GM12891 (cell line): ENCODE measurements around the gene CDKN1C.

ENCODE experiments used
- DNase-seq: peaks from one replicate; pipeline ENCODE4 v3.0.0; 2011; ENCODE audit warnings: low spot score; ENCODE audit not compliant: insufficient read length
- FAIRE-seq: peaks from 2 replicates; lab custom pipeline; 2011; peaks lifted over from hg19 to GRCh38; lab: Jason Lieb, UNC
- PAX5 ChIP-seq: IDR thresholded peaks from 2 replicates; pipeline ENCODE4 v1.6.1; 2011; ENCODE audit warnings: low read length, moderate library complexity, mild to moderate bottlenecking; ENCODE audit not compliant: insufficient read depth, severe bottlenecking
- POLR2A ChIP-seq: IDR thresholded peaks from 2 replicates; pipeline ENCODE4 v1.6.1; 2011; ENCODE audit warnings: low read depth, low read length, control low read depth
- POLR2AphosphoS5 ChIP-seq: IDR thresholded peaks from 2 replicates; pipeline ENCODE4 v1.6.1; 2011; ENCODE audit warnings: low read depth, low read length, control low read depth
- POU2F2 ChIP-seq: IDR thresholded peaks from 2 replicates; pipeline ENCODE4 v1.6.1; 2011; ENCODE audit warnings: low read depth, mild to moderate bottlenecking, control low read depth, low read length, moderate library complexity
- SPI1 ChIP-seq: IDR thresholded peaks from 2 replicates; pipeline ENCODE4 v1.6.1; 2011; ENCODE audit warnings: low read depth, low read length, control low read depth
- TAF1 ChIP-seq: IDR thresholded peaks from 2 replicates; pipeline ENCODE4 v1.6.1; 2011; ENCODE audit warnings: low read depth, low read length, control low read depth

The CDKN1C gene

DNA sequence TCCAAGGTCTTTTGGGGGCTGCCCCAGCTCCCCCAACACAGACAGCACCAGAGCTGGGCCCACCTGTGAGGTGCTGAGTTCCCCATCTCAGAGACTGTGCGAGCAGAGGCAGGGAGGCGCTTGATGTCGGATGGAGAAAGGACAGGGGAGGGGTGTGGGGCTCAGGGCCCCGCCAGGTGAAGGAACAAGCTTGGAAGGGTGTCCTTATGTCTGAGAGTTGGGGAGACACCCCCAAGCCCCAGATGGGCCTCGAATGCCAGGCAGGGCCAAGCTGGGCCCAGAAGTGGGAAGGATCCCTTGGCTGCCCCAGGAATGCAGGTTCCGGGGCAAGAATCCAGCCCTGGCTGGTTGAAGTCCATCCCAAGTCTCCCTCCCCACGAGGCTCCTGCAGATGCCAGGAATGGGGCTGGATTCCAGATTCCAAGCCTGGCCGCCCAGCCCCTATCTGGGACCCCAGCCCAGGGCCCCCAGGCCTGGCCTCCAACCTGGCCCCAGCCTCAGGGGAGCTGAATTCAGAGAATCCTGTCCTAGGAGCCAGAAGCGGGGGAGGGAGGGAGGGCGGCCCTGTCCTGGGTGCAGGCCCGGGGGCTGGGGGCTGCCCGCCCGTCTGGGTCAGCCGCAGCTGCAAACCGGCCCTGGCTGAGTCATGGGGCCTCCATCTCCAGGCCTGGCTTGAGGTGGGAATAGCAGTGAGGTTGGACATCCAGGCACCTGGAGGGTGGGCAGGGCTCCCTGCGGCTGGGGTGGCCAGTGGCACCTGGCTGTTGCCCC is 50.9 kb downstream of the CDKN1C start:
- DNase-seq (no peak), FAIRE-seq (no peak)

DNA sequence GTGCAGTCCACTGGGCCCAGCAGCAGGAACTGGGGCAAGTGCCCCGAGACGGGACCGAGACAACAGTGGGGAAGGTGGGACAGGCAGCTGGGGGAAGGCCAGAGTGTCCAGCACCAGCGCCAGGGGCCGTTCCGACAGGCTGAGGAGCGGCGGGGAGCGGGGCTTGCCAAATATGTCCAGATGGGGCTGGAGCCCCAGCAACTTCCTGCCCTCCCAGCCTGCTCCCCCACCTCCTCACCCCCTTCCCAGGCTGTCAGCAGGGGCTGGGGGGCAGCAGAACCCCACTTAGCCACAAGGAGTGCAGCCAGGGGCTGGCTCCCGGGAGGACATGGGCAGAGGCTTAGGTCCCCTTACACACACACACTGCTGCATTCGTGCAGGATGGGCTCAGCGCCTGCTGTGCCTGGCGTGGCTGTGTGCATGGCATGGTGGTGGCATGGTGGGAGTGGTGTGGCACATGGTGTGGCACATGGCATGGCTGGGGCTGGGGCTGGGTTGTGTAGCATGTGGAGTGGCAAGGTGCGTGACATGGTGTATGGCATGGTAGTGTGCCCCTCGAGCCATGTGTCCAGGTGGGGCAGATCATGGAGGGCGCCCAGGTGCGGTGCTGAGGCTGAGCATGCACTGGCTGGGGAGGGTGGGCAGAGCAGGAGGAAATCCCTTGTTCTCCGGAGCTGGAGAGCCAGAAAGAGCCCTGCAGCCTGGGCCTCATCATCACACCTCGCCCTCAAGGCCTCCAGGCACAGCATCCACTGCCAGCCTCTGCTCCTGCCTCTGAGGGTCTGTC is 51.7 kb downstream of the CDKN1C start:
- TF ChIP-seq PAX5 (no peak), TAF1 (no peak), SPI1 (no peak), POLR2AphosphoS5 (no peak), POU2F2 (no peak), POLR2A (no peak)

More for the DNA sequence above, 50.9 kb downstream of the CDKN1C start:
- no peak for TF ChIP-seq POU2F2
- TF ChIP-seq TAF1: no peak
- no peak for TF ChIP-seq SPI1
- no peak for TF ChIP-seq PAX5
- TF ChIP-seq POLR2A: no peak
- no peak for TF ChIP-seq POLR2AphosphoS5

More for the DNA sequence above, 51.7 kb downstream of the CDKN1C start:
- FAIRE-seq: no peak
- no peak for DNase-seq
